GM19025 (cell line): ENCODE data around the gene CD2.

Source experiments
- ATAC-seq: cut with Tn5 transposase; IDR thresholded peaks from one replicate; pipeline ENCODE4 v1.9.1; 2021; ENCODE audit warnings: mild to moderate bottlenecking, low read depth, moderate library complexity; ENCODE audit not compliant: unreplicated experiment

Gene CD2, protein sequence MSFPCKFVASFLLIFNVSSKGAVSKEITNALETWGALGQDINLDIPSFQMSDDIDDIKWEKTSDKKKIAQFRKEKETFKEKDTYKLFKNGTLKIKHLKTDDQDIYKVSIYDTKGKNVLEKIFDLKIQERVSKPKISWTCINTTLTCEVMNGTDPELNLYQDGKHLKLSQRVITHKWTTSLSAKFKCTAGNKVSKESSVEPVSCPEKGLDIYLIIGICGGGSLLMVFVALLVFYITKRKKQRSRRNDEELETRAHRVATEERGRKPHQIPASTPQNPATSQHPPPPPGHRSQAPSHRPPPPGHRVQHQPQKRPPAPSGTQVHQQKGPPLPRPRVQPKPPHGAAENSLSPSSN

DNA sequence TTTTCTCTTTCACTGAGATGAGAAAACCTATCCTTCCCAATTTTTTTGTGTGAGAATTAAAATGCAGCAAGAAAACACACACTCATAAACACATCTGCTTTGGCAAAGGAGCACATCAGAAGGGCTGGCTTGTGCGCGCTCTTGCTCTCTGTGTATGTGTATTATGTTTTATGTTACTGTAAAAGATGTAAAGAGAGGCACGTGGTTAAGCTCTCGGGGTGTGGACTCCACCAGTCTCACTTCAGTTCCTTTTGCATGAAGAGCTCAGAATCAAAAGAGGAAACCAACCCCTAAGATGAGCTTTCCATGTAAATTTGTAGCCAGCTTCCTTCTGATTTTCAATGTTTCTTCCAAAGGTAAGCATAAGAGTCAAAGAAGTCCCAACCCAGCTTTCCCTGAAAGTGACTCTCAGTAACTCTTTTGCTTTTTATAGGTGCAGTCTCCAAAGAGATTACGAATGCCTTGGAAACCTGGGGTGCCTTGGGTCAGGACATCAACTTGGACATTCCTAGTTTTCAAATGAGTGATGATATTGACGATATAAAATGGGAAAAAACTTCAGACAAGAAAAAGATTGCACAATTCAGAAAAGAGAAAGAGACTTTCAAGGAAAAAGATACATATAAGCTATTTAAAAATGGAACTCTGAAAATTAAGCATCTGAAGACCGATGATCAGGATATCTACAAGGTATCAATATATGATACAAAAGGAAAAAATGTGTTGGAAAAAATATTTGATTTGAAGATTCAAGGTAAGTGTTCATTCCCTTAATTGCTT, at the start of gene CD2:
CD2 (plus strand) TSS at position 233 of the 780 bp plus-strand sequence; CDS start at position 296, 63 bp downstream.
- ATAC-seq = no peak

- ATAC-seq = no peak
Observed at GRCh38 chr1:116706123-116706522, 48.1 kb upstream of the CD2 start.

DNA sequence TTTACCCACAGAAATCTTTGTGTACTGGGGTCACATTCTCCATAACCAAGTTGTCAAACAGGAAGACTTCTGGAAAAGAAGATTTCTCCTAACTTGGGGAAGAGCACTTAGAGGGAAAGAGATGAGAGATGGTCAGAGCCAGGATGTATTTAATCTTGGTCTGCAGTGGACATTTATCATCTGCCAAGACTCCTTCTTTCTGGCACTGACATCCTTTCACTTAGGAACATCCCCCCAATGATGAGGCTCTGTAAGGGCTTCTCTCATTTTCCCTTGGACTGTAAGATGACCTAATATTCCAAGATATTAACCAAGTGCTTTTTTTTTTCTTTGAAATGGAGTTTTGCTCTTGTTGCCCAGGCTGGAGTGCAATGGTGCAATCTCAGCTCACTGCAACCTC, 47.4 kb upstream of the CD2 start:
- ATAC-seq = no peak

DNA sequence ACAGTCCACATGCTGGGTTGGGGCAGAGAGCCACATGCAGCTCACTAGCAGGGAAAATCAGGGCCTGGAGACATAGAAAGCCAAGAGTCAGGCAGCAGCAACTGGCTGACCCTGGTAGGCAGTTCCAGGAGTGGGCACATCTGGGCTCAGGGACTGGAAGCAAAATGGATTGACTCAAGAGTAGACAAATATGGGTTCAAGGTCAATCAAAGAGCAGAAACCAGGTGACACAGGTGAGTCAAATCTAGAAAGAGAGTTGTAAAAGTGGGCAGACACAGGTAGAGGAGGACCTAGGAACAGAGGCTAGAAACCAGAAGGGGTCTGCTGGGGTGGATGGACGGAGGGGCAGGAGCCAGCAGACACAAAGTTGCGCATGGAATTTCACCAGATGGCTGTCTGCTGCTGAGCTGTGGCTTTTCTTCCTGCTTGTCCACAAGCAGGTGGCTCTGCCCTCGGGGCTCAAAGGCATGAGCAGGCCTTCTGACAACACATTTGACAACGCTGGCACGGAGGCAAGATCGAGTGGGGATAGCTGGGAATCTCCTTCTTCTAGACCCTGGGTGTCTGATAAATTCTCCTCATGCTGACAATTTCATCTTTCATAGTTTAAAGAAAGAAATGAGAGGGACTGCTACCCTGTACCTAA, 45.9 kb upstream of the CD2 start:
- ATAC-seq = no peak

DNA sequence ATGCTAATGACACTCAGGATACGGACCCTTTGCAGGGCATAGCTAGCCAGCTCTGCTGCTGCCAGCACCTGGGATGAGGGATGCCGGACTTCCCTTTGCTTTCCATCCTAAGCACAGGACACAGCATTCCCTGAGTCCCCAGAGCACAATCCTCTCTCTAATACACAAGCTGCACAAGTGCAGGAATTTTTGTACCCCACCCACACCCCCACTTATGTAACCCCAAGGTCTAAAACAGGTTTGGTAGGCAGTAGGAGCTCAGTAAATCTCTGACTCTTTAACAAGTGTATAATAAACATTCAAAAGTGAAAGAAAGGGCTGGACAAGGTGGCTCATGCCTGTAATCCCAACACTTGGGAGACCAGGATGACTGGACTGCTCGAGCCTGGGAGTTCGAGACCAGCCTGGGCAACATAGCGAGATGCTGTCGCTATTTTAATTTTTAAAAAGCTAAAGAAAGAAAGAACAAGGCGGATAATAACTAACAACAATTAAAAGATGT, 44.5 kb upstream of the CD2 start:
- ATAC-seq = no peak

DNA sequence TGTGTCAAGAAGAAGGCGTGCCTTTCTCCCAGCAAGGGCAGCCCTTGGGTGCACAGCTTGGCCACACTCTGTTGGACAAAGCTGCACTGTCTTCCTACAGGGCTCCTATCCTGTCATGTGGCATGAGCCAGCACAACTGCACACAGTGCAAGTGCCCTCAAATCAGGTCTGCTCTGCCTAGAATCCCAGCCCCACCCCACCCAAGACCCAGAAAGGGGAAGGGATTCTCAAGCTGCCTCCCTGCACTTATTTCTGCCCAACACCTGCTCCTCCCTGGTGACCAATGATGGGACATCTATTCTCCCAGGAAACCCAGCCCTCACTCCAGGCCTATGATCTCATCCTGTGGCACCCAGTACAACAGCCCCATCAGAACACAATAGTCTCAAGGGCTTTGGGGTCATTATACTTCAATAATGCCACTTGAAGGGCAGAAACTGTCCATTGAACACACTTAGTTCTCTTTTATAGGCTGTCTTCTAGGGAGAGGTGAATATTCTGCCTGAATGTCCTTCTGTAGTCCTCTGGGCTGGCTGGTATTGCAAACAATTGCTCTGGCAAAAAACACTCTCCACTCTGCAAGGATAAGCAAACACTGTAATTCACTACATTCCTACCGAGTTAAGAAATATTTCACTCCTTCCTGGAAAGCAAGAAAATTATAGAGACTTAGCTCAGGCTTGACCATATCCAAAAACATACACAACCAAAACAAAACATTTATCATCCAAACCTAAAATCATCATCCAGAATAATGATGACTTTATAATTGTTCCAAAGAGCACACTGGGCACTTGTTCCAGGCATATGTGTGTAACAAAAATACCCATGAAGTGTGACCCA, 43.6 kb upstream of the CD2 start:
- no peak for ATAC-seq

DNA sequence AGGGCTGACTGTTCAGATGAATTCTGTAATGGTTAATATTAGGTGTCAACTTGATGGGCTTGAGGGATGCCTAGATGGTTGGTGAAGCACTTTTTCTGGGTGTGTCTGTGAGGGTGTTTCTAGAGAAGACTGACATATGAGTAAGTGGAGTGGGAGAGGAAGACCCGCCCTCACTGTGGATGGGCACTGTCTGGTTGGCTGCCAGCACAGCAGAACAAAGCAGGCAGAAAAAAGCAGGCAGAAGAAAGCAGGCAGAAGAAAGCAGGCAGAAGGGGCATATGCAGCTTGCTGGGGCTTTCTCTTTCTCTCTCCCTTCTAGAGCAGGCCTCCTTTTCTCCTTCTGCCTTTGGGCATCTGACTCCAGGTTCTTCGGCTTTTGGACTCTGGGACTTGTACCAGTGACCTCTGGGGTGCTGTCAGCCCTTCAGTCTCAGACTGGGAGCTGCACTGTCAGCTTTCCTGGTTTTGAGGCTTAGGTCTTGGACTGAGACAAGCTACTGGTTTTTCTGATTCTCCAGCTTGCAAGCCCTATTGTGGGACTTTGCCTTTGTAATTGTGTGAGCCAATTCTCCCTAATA, 42.9 kb upstream of the CD2 start:
- ATAC-seq = no peak

- ATAC-seq = no peak
Observed at GRCh38 chr1:116712510-116712909, 41.7 kb upstream of the CD2 start.

- ATAC-seq = no peak
Observed at GRCh38 chr1:116713474-116713873, 40.8 kb upstream of the CD2 start.

- ATAC-seq = no peak
Observed at GRCh38 chr1:116716391-116716790, 37.8 kb upstream of the CD2 start.

- ATAC-seq = no peak
Observed at GRCh38 chr1:116717318-116717717, 36.9 kb upstream of the CD2 start.

GRCh38 chr1:116720364-116721038, 33.7 kb upstream of the CD2 start:
- no peak for ATAC-seq

DNA sequence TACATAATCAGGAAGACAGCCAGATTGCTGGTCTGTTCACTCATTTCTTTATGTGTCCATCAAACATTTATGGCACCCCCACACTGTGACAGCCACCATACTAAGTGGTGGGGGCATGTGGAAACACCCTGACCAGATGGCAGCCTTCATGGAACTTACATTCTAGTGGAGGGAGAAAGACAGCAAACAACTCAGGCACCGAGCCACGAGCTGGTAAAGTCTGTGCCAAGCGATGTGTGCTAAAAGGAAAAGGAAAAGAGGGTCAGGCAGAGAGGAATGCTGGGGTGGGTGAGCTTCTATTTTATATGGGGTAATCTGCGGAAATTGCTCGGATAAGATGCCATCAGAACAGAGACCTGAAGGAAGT, 33.2 kb upstream of the CD2 start:
- no peak for ATAC-seq

DNA sequence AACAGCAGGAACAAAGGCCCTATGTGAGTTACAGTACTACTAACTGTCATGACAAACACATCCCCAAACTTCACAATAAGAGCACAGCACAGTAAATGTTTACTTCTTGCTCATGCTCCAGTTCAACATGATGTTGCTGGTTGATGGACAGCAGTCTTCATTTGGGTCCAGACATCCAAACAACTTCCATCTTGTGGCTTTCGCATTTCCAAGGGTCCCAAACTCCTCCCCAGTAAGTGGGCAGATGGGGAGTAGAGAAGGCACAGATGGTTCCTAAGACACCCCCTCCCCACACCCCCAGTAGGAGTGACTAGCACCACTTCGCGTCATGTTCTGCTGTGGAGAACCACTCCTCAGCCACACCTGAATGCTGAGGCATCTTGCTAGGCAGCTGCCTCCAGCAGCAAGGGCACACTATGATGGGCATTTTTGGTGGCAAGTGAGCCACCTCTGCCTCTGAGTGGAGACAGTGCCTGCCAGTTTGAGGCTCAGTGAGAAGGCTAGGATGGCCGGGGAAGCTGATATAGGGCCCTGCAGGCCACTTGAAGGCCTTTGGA, 32.7 kb upstream of the CD2 start:
- no peak for ATAC-seq

DNA sequence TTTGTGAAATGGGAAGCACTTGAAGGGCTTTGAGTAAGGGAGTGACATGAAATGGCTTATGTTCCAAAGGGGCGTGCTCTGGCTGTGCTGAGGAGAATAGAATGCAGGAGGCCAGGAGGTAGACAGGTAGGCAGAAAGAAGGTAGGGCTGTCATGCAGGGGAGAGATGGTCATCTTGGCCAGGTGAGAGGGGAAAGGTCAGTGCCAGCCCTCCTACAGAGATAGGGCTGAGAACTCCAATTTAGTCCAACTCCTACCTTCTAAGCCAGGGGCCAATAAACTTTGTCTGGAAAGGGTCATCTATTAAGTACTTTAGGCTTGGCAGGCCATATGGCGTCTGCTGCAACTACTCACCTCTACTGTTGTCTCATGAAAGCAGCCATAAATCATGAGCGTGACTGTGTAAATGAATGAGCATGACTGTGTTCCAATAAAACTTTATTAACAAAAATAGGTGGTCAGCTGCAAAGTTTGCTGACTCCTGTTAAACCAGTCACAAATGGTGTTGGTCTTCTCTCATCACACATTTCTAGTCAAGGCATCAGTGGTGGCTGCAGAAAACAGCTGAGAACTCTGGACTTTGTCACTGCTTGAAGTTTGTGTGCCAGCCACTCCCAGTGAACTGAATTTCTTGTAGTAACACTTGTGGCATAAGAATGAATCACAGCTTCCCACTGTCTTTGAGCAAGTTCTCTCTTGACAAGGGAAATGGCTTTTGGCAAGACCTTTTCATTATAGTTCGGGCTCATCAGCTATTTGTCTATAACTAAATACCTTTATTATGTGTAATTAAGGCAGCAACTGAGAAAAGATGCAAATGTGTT, 32.0 kb upstream of the CD2 start:
- ATAC-seq = no peak

DNA sequence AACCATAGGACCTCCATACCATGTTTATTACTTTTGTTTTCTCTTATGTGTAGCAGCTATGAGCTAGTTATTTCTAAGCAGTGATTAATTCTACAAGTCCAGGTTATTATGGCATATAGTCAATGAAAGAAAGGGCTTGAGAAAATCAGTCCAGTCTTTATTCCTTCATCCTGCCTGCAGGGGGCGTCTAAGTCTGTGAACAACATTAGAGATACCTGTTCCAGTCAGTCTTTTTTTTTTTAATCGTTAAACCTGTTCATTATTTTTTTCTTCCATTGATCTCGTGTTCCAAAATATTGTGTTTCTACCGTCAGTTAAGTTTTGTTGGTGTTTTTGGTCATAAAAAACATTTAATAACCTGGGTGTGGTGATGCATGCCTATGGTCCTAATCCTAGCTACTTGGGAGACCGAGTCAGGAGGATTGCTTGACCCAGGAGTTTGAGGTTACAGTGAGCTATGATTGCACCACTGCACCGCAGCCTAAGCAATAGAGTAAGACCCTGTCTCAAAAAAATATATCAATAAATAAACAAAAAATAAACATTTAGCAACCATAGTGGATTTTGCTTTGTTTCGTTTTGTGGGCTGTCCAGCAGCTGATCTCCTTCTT, 29.4 kb upstream of the CD2 start:
- ATAC-seq = no peak

GRCh38 chr1:116725798-116726197, 28.4 kb upstream of the CD2 start:
- ATAC-seq = no peak
